ENCODE data around the gene SMURF1.

The SMURF1 gene

GRCh38 chr7:98992076-98992475 is 151.8 kb downstream of the SMURF1 start:
- H3K27me3 ChIP-seq (ENCODE audit: insufficient read depth, low read length): no peaks in the 10 kb centered on the region
- no peak overlapping the region for H3K9ac ChIP-seq (ENCODE audit: low read length)
- no peaks in the 10 kb centered on the region for H3K79me2 ChIP-seq (ENCODE audit: insufficient read depth, low read length)
- no peaks in the 10 kb centered on the region for H4K20me1 ChIP-seq (ENCODE audit: insufficient read depth, low read length)
- H3F3A ChIP-seq (ENCODE audit: insufficient read depth, low read length): no peaks in the 10 kb centered on the region
- TF ChIP-seq CTCF (IDR thresholded peaks at IDR 0.05; ENCODE audit: low read length) (no peak), EZH2 (IDR thresholded peaks at IDR 0.05; ENCODE audit: borderline replicate concordance, low read length) (no peak)
- H2AFZ ChIP-seq (ENCODE audit: low read length): no peak overlapping the region
- H3K36me3 ChIP-seq (ENCODE audit: insufficient read depth, low read length): peaks cover 94% of the 10 kb centered on the region
- no peak overlapping the region for H3K4me3 ChIP-seq (ENCODE audit: low read depth, low read length, poor library complexity, severe bottlenecking)
- H3K4me1 ChIP-seq (ENCODE audit: insufficient read depth, low read length, severe bottlenecking): no peaks in the 10 kb centered on the region
- no peaks in the 10 kb centered on the region for H3K9me3 ChIP-seq (ENCODE audit: low read length)
- H3K27ac ChIP-seq (ENCODE audit: low read depth, low read length, poor library complexity, severe bottlenecking): no peak overlapping the region
- H3K9me2 ChIP-seq (ENCODE audit: low read depth, low read length): no peaks in the 10 kb centered on the region
- no peak overlapping the region for H3K4me2 ChIP-seq (ENCODE audit: low read length)

DNA sequence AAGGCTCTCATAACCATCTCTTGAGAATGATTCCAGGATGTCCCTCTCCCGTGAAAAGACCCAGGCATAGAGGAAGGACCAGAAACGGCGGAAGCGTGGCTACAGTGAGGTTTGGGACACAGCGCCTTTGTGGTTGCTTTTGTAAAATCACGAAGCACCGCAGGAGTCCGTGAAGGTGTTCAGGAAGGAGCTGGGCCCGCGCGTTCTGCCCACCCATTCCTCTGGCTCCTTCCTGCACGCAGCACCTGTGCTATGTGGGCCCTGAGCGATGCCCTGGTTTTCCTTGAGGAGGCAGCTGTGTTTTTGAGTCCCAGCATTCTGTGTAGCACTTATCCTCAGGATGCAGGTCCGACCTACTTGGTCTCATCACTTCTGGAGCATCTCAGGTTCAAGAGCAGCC is 152.8 kb downstream of the SMURF1 start:
- Histone ChIP-seq H3K4me1 (ENCODE audit: insufficient read depth, low read length, severe bottlenecking) (no peaks in the 10 kb centered on the region), H3K9ac (ENCODE audit: low read length) (no peak overlapping the region), H3K79me2 (ENCODE audit: insufficient read depth, low read length) (no peaks in the 10 kb centered on the region), H3K27me3 (ENCODE audit: insufficient read depth, low read length) (no peaks in the 10 kb centered on the region), H3F3A (ENCODE audit: insufficient read depth, low read length) (no peaks in the 10 kb centered on the region), H3K27ac (ENCODE audit: low read depth, low read length, poor library complexity, severe bottlenecking) (no peak overlapping the region), H4K20me1 (ENCODE audit: insufficient read depth, low read length) (no peaks in the 10 kb centered on the region), H3K4me2 (ENCODE audit: low read length) (no peak overlapping the region), H3K9me2 (ENCODE audit: low read depth, low read length) (no peaks in the 10 kb centered on the region), H3K36me3 (ENCODE audit: insufficient read depth, low read length) (peaks cover 97% of the 10 kb centered on the region), H2AFZ (ENCODE audit: low read length) (no peak overlapping the region), H3K4me3 (ENCODE audit: low read depth, low read length, poor library complexity, severe bottlenecking) (no peak overlapping the region), H3K9me3 (ENCODE audit: low read length) (peaks cover 3% of the 10 kb centered on the region; the same call in 1 of the 2 replicates)
- TF ChIP-seq EZH2 (IDR thresholded peaks at IDR 0.05; ENCODE audit: borderline replicate concordance, low read length): no peak
- TF ChIP-seq CTCF (IDR thresholded peaks at IDR 0.05; ENCODE audit: low read length): no peak

DNA sequence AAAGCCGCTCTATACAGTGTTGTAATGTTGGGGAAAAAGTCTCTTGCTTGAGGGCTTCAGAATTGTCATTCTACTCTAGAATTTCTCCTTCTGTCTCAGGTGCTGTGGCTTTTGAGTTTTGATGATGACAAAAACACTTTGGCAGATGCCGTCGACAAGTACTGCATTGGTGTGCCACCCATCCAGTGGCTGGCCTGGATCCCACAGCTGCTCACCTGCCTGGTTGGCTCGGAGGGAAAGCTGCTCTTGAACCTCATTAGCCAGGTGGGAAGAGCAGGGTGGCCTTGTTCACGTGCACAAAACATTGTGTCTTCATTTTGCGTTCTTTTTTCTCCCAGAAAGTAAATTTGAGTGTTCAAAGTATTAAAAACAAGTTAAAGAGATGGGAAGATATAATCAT is 153.6 kb downstream of the SMURF1 start:
- no peaks in the 10 kb centered on the region for H3K4me1 ChIP-seq (ENCODE audit: insufficient read depth, low read length, severe bottlenecking)
- H3F3A ChIP-seq (ENCODE audit: insufficient read depth, low read length): no peaks in the 10 kb centered on the region
- no peak for TF ChIP-seq EZH2 (IDR thresholded peaks at IDR 0.05; ENCODE audit: borderline replicate concordance, low read length)
- no peak for TF ChIP-seq CTCF (IDR thresholded peaks at IDR 0.05; ENCODE audit: low read length)
- no peak overlapping the region for H3K9ac ChIP-seq (ENCODE audit: low read length)
- no peaks in the 10 kb centered on the region for H3K79me2 ChIP-seq (ENCODE audit: insufficient read depth, low read length)
- H3K9me3 ChIP-seq (ENCODE audit: low read length): peaks cover 7% of the 10 kb centered on the region; the same call in 1 of the 2 replicates
- H3K9me2 ChIP-seq (ENCODE audit: low read depth, low read length): no peaks in the 10 kb centered on the region
- H4K20me1 ChIP-seq (ENCODE audit: insufficient read depth, low read length): no peaks in the 10 kb centered on the region
- no peak overlapping the region for H3K27ac ChIP-seq (ENCODE audit: low read depth, low read length, poor library complexity, severe bottlenecking)
- peaks cover 97% of the 10 kb centered on the region for H3K36me3 ChIP-seq (ENCODE audit: insufficient read depth, low read length)
- H3K27me3 ChIP-seq (ENCODE audit: insufficient read depth, low read length): no peaks in the 10 kb centered on the region
- H3K4me3 ChIP-seq (ENCODE audit: low read depth, low read length, poor library complexity, severe bottlenecking): no peak overlapping the region
- H3K4me2 ChIP-seq (ENCODE audit: low read length): no peak overlapping the region
- H2AFZ ChIP-seq (ENCODE audit: low read length): no peak overlapping the region
